Mucosa of gallbladder (tissue), 1 donor: Measurements from ENCODE around the gene FAP. TPM values are rescaled to one million over a fixed set of nuclear protein-coding genes. Genes with fewer than 3 reads are reported as not detected.

ENCODE experiments used
- DNase-seq: peaks from one replicate; pipeline ENCODE4 v3.0.0-alpha.2; 2020; ENCODE audit warnings: low spot score
- total RNA-seq: library from RNA; stranded (reverse); gene quantifications from one replicate; pipeline ENCODE4 v1.2.1, GENCODE V29; 2021
- donor health status: DM: no; HTN: no; CAD: no.

The FAP gene
- total RNA-seq, 1 donor from 2014 or later, result 1.8 TPM

DNA sequence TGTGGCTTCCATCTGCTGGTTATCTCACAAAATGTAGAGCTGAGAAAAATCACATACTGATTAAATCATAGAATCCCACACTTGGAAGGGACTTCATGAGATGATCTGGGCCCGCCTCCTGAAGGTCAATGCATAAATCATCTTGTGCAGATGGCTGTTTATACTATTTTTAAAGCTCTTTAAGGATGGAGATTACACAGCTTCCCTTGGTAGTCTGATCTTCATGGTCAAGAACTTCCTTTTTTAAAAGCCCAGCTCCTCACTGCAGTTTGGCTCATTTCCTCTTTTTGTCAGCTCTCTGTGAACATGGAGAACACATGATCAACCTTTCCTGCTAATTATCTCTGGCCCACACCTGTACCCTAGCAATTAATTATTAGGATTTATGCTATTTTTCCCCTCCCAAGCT, 117.1 kb downstream of the FAP start:
- no peak for DNase-seq

DNA sequence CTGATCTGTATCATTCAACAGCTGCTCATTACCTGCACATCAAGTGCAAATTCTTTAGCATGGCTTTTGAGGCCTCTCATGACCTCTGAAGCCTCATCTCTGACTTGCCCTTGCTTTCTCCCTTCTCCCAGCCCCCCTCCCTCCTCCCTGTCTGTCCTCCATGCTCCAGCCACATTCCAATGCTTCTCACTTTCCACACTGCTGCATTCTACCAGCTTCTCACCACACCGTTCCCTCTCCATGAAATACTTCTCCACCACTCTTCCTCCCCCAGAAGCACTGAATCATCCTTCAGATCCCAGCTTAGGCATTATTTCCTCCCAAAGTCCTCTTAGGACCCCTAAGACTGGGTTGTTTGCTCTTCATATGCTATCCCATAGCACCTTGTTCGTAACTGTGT, 118.1 kb downstream of the FAP start:
- DNase-seq, result no peak

GRCh38 chr2:162123806-162124758, 119.2 kb downstream of the FAP start:
- DNase-seq, result no peak

Other genes with a start within 250 kb of the FAP start
- 28.1 TPM for gene DPP4, start 169.2 kb downstream of the FAP start, total RNA-seq
- 0.17 TPM for gene GCG, start 91.2 kb downstream of the FAP start, total RNA-seq
- gene IFIH1, start 75.2 kb upstream of the FAP start, total RNA-seq, result 15.9 TPM
- gene GCA, start 100.7 kb upstream of the FAP start, total RNA-seq, result 37.4 TPM